Mesendoderm (in vitro differentiated cells): ENCODE measurements around the gene AK5.

Experiments
- DNase-seq: peaks from one replicate; pipeline ENCODE4 v3.0.0; 2013
- H2AK5ac ChIP-seq: 2 replicates; pipeline ENCODE4 v1.6.1; 2013; ENCODE audit warnings: low read length, inconsistent platforms
- H2BK120ac ChIP-seq: 2 replicates; pipeline ENCODE4 v1.6.1; 2013; ENCODE audit warnings: low read depth, mild to moderate bottlenecking, low read length, moderate library complexity, mixed read lengths
- H2BK15ac ChIP-seq: replicated peaks from 2 replicates; pipeline ENCODE4 v1.6.1; 2013; ENCODE audit warnings: low read depth, mild to moderate bottlenecking, moderate library complexity
- H2BK5ac ChIP-seq: 2 replicates; pipeline ENCODE4 v1.6.1; 2013; ENCODE audit warnings: low read length, inconsistent platforms
- H3K18ac ChIP-seq: 2 replicates; pipeline ENCODE4 v1.6.1; 2013; ENCODE audit warnings: mild to moderate bottlenecking, low read length, mixed read lengths
- H3K23ac ChIP-seq: one replicate; pipeline ENCODE4 v1.6.1; 2013; ENCODE audit warnings: low read length
- H3K27ac ChIP-seq: 2 replicates; pipeline ENCODE4 v1.5.1; 2013; ENCODE audit warnings: low read depth, mild to moderate bottlenecking, inconsistent platforms, low read length, moderate library complexity
- H3K27me3 ChIP-seq: 2 replicates; pipeline ENCODE4 v1.6.1; 2013; ENCODE audit warnings: low read length, control low read depth, mild to moderate bottlenecking, inconsistent platforms; ENCODE audit not compliant: insufficient read depth, poor library complexity
- H3K36me3 ChIP-seq: 2 replicates; pipeline ENCODE4 v1.6.1; 2013; ENCODE audit warnings: low read length, inconsistent platforms; ENCODE audit not compliant: control insufficient read depth, insufficient read depth
- H3K4ac ChIP-seq: one replicate; pipeline ENCODE4 v1.6.1; 2013; ENCODE audit warnings: low read depth, mild to moderate bottlenecking, low read length, moderate library complexity
- H3K4me1 ChIP-seq: 2 replicates; pipeline ENCODE4 v1.6.1; 2013; ENCODE audit warnings: low read depth, low read length, inconsistent platforms; ENCODE audit not compliant: control insufficient read depth
- H3K4me2 ChIP-seq: 2 replicates; pipeline ENCODE4 v1.6.1; 2013; ENCODE audit warnings: low read length
- H3K4me3 ChIP-seq: 2 replicates; pipeline ENCODE4 v1.5.1; 2013; ENCODE audit warnings: mild to moderate bottlenecking, low read length
- H3K56ac ChIP-seq: one replicate; pipeline ENCODE4 v1.6.1; 2013; ENCODE audit warnings: low read length
- H3K79me1 ChIP-seq: 2 replicates; pipeline ENCODE4 v1.6.1; 2013; ENCODE audit warnings: low read length, inconsistent platforms
- H3K79me2 ChIP-seq: 2 replicates; pipeline ENCODE4 v1.6.1; 2013; ENCODE audit warnings: mild to moderate bottlenecking, low read length; ENCODE audit not compliant: control insufficient read depth, insufficient read depth
- H3K9ac ChIP-seq: 2 replicates; pipeline ENCODE4 v1.6.1; 2013; ENCODE audit warnings: low read length, inconsistent platforms
- H4K5ac ChIP-seq: one replicate; pipeline ENCODE4 v1.6.1; 2013; ENCODE audit warnings: low read length
- H4K8ac ChIP-seq: one replicate; pipeline ENCODE4 v1.6.1; 2013; ENCODE audit warnings: low read depth, mild to moderate bottlenecking, control low read depth, low read length, moderate library complexity
- WGBS: extraction: QIAGEN DNeasy Blood & Tissue Kit; methylation state at CpG from one replicate; pipeline ENCODE4 v1.1.7; 2013; ENCODE audit warnings: low lambda C conversion rate, missing lambda C conversion rate; ENCODE audit not compliant: insufficient coverage; ENCODE audit errors: extremely low coverage; 5-methylcytosine and 5-hydroxymethylcytosine counted together

AK5 gene

DNA sequence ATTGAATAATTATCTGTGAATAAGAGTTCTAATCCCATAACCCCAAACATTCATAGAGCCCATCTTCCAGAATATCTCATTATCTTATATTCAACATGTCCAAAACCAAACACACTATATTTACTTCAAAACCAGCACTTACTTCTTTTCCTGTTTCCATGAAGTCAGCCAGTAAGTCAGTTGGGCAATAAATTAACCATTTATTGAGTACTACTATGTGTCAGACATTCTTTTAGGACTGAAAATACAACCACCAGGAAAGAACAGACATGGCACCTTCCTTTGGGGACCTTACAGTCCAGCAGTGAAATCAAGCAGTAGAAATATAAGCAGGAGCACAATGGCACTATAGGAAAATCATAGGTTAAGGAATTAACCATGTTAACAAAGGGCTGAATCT lies 8.8 kb downstream of the AK5 start:
- no peak overlapping the region for H3K27ac ChIP-seq
- no peak overlapping the region for H3K4me3 ChIP-seq
- no peak overlapping the region for H2AK5ac ChIP-seq
- H3K79me2 ChIP-seq, result no peaks in the 10 kb centered on the region
- H3K9ac ChIP-seq, result no peak overlapping the region
- no peak overlapping the region for H3K4ac ChIP-seq
- no peak overlapping the region for H3K4me2 ChIP-seq
- H3K36me3 ChIP-seq, result no peaks in the 10 kb centered on the region
- no peak overlapping the region for H3K23ac ChIP-seq
- DNase-seq, result no peak
- no peak overlapping the region for H2BK120ac ChIP-seq
- no peaks in the 10 kb centered on the region for H3K27me3 ChIP-seq
- no peak overlapping the region for H3K18ac ChIP-seq
- no peak overlapping the region for H4K5ac ChIP-seq
- H2BK15ac ChIP-seq, result no peak overlapping the region
- no peaks in the 10 kb centered on the region for H3K79me1 ChIP-seq
- H2BK5ac ChIP-seq, result no peak overlapping the region
- H3K56ac ChIP-seq, result no peak overlapping the region
- H4K8ac ChIP-seq, result no peak overlapping the region
- no peaks in the 10 kb centered on the region for H3K4me1 ChIP-seq

GRCh38 chr1:77292551-77292950 lies 10.7 kb downstream of the AK5 start:
- no peak overlapping the region for H3K4me2 ChIP-seq
- H2BK120ac ChIP-seq, result no peak overlapping the region
- no peak overlapping the region for H4K8ac ChIP-seq
- H3K27ac ChIP-seq, result no peak overlapping the region
- no CpG with 5 or more reads among the region's 4 CpGs for WGBS
- H3K9ac ChIP-seq, result no peak overlapping the region
- H2BK15ac ChIP-seq, result no peak overlapping the region
- H2AK5ac ChIP-seq, result no peak overlapping the region
- no peak overlapping the region for H2BK5ac ChIP-seq
- no peak overlapping the region for H3K23ac ChIP-seq
- H3K56ac ChIP-seq, result no peak overlapping the region
- no peak for DNase-seq
- no peak overlapping the region for H3K4ac ChIP-seq
- H3K18ac ChIP-seq, result no peak overlapping the region
- no peaks in the 10 kb centered on the region for H3K36me3 ChIP-seq
- no peaks in the 10 kb centered on the region for H3K79me1 ChIP-seq
- H3K79me2 ChIP-seq, result no peaks in the 10 kb centered on the region
- H4K5ac ChIP-seq, result no peak overlapping the region
- no peak overlapping the region for H3K4me3 ChIP-seq
- H3K27me3 ChIP-seq, result no peaks in the 10 kb centered on the region
- no peaks in the 10 kb centered on the region for H3K4me1 ChIP-seq

DNA sequence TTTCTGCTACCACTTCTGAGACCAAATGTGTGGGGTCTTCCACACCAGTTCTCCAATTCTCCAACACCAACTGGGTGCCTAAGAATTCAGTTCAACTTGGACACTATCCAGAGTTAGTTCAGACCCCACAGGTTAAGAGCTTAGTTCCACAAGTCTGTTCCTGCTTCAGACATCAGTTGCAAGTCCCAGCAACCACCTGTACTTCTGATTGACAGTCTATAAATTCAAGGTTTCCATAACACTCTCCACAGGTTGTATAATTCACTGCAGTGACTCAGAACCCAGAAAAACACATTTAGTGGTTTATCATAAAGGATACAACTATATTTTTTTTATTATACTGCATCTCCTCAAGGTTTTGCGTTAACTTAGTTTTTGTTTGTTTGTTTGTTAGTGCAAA lies 18.7 kb downstream of the AK5 start:
- H2BK5ac ChIP-seq, result no peak overlapping the region
- no peak overlapping the region for H3K18ac ChIP-seq
- H3K4me3 ChIP-seq, result no peak overlapping the region
- WGBS, result no CpG with 5 or more reads among the region's 1 CpG
- H4K8ac ChIP-seq, result no peak overlapping the region
- H3K79me2 ChIP-seq, result no peaks in the 10 kb centered on the region
- H3K79me1 ChIP-seq, result no peaks in the 10 kb centered on the region
- H3K4me1 ChIP-seq, result no peaks in the 10 kb centered on the region
- no peaks in the 10 kb centered on the region for H3K27me3 ChIP-seq
- H3K9ac ChIP-seq, result no peak overlapping the region
- H3K4me2 ChIP-seq, result no peak overlapping the region
- no peak overlapping the region for H4K5ac ChIP-seq
- H3K4ac ChIP-seq, result no peak overlapping the region
- H3K27ac ChIP-seq, result no peak overlapping the region
- H3K56ac ChIP-seq, result no peak overlapping the region
- no peak overlapping the region for H2BK15ac ChIP-seq
- no peak overlapping the region for H2BK120ac ChIP-seq
- H2AK5ac ChIP-seq, result no peak overlapping the region
- H3K23ac ChIP-seq, result no peak overlapping the region
- no peak for DNase-seq
- no peaks in the 10 kb centered on the region for H3K36me3 ChIP-seq

DNA sequence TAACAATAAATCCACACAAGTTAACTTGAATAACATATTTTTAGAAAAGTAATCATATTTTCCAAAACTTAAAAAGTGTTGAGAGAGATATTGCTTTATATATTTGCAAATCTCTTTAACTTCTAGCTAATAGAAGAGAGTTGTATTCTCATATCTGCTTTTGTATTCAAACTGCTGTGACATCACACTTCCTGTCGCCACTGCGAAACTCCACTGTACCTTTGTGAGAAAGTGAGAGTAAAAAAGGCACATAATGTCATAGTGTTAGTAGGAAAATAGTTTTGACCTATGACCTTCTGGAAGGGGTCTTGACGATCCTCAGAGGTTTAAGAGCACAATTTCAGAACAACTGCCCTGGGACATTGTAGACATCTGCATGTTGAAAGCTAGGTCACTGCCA lies 21.6 kb downstream of the AK5 start:
- Histone ChIP-seq H4K8ac (no peak overlapping the region), H2BK5ac (no peak overlapping the region), H3K18ac (no peak overlapping the region), H3K27ac (no peak overlapping the region), H3K4me2 (no peak overlapping the region), H3K36me3 (no peaks in the 10 kb centered on the region), H3K4me1 (no peaks in the 10 kb centered on the region), H3K9ac (no peak overlapping the region), H2BK15ac (no peak overlapping the region), H3K79me1 (no peaks in the 10 kb centered on the region), H4K5ac (no peak overlapping the region), H3K4ac (no peak overlapping the region), H3K79me2 (no peaks in the 10 kb centered on the region), H3K4me3 (no peak overlapping the region), H3K27me3 (no peaks in the 10 kb centered on the region), H2BK120ac (no peak overlapping the region), H3K56ac (no peak overlapping the region), H2AK5ac (no peak overlapping the region), H3K23ac (no peak overlapping the region)
- no CpG with 5 or more reads among the region's 3 CpGs for WGBS
- no peak for DNase-seq

- Histone ChIP-seq H3K23ac (no peak overlapping the region), H2AK5ac (no peak overlapping the region), H2BK5ac (no peak overlapping the region), H3K27ac (no peak overlapping the region), H3K4me1 (no peaks in the 10 kb centered on the region), H3K4me3 (no peak overlapping the region), H3K79me2 (no peaks in the 10 kb centered on the region), H3K56ac (no peak overlapping the region), H3K79me1 (no peaks in the 10 kb centered on the region), H3K4me2 (no peak overlapping the region), H3K4ac (no peak overlapping the region), H3K27me3 (no peaks in the 10 kb centered on the region), H2BK120ac (no peak overlapping the region), H3K36me3 (no peaks in the 10 kb centered on the region), H3K18ac (no peak overlapping the region), H4K8ac (no peak overlapping the region), H4K5ac (no peak overlapping the region), H3K9ac (no peak overlapping the region), H2BK15ac (no peak overlapping the region)
- no CpG with 5 or more reads among the region's 8 CpGs for WGBS
- DNase-seq, result no peak
Observed at GRCh38 chr1:77308889-77309621, 27.2 kb downstream of the AK5 start.

GRCh38 chr1:77310924-77311323 lies 29.1 kb downstream of the AK5 start:
- no peak overlapping the region for H3K4me2 ChIP-seq
- H2BK5ac ChIP-seq, result no peak overlapping the region
- no peak overlapping the region for H4K5ac ChIP-seq
- H3K23ac ChIP-seq, result no peak overlapping the region
- no CpG with 5 or more reads among the region's 3 CpGs for WGBS
- no peak overlapping the region for H2BK120ac ChIP-seq
- no peak overlapping the region for H3K4me3 ChIP-seq
- no peak for DNase-seq
- H3K4me1 ChIP-seq, result no peaks in the 10 kb centered on the region
- no peaks in the 10 kb centered on the region for H3K36me3 ChIP-seq
- H3K4ac ChIP-seq, result no peak overlapping the region
- no peaks in the 10 kb centered on the region for H3K27me3 ChIP-seq
- H3K79me2 ChIP-seq, result no peaks in the 10 kb centered on the region
- no peak overlapping the region for H2BK15ac ChIP-seq
- no peak overlapping the region for H3K9ac ChIP-seq
- H4K8ac ChIP-seq, result no peak overlapping the region
- H3K79me1 ChIP-seq, result no peaks in the 10 kb centered on the region
- H3K27ac ChIP-seq, result no peak overlapping the region
- H2AK5ac ChIP-seq, result no peak overlapping the region
- no peak overlapping the region for H3K18ac ChIP-seq
- no peak overlapping the region for H3K56ac ChIP-seq
